ENCODE results near the gene JMJD1C. TPM values are rescaled to one million over a fixed set of nuclear protein-coding genes. Genes with fewer than 3 reads are reported as not detected.

The JMJD1C gene
- total RNA-seq, 1 experiment from 2014 or later: 66.3 TPM

DNA sequence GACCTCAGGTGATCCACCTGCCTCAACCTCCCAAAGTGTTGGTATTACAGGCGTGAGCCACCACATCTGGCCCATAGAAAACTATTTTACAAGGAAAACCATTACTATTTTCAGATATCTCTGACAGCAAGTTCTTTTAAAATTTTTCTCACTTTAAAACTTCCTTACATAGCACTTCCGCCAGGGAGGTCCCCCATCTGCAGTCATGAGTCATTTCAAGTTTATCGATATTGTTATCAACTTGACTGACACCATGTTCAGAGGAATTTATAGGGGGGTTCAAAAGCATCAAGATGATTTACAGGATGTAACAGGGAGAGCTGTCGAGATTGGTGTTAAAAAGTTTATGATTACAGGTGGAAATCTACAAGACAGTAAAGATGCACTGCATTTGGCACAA, 243.8 kb downstream of the JMJD1C start:
- ATAC-seq (no peak), DNase-seq (ENCODE audit: low read depth, low spot score) (no peak)
- ChIA-PET POLR2A (no interaction called here), CTCF (no interaction called here), RAD21 (ENCODE audit: low non-redundant PET in 1 of 2, low total read pairs in 2 of 2, uncharacterized antibody in 2 of 2, unreplicated experiment in 2 of 2) (no interaction called here)
- H3K9me3 ChIP-seq (ENCODE audit: control insufficient read depth in 1 of 2, insufficient read depth in 1 of 2, low read depth in 1 of 2, low read length in 2 of 2): no peaks in the 10 kb centered on the region
- H3K27ac ChIP-seq (ENCODE audit: low read depth, low read length): no peak overlapping the region
- no peak overlapping the region for H3K4me2 ChIP-seq (ENCODE audit: low read length)
- TF ChIP-seq POLR2A (IDR thresholded peaks at IDR 0.05; ENCODE audit: borderline replicate concordance, extremely low read depth, insufficient read depth, insufficient read length) (no peak), RAD21 (IDR thresholded peaks at IDR 0.05; ENCODE audit: low read depth) (no peak), EGR1 (IDR thresholded peaks at IDR 0.05; ENCODE audit: low read depth) (no peak), ZFX (IDR thresholded peaks at IDR 0.05) (no peak), TCF7L2 (IDR thresholded peaks at IDR 0.05; ENCODE audit: borderline replicate concordance, extremely low read depth, insufficient read depth, insufficient read length) (no peak), FOSL1 (IDR thresholded peaks at IDR 0.05; ENCODE audit: low read depth) (no peak)
- TF ChIP-seq, protein P1, sequence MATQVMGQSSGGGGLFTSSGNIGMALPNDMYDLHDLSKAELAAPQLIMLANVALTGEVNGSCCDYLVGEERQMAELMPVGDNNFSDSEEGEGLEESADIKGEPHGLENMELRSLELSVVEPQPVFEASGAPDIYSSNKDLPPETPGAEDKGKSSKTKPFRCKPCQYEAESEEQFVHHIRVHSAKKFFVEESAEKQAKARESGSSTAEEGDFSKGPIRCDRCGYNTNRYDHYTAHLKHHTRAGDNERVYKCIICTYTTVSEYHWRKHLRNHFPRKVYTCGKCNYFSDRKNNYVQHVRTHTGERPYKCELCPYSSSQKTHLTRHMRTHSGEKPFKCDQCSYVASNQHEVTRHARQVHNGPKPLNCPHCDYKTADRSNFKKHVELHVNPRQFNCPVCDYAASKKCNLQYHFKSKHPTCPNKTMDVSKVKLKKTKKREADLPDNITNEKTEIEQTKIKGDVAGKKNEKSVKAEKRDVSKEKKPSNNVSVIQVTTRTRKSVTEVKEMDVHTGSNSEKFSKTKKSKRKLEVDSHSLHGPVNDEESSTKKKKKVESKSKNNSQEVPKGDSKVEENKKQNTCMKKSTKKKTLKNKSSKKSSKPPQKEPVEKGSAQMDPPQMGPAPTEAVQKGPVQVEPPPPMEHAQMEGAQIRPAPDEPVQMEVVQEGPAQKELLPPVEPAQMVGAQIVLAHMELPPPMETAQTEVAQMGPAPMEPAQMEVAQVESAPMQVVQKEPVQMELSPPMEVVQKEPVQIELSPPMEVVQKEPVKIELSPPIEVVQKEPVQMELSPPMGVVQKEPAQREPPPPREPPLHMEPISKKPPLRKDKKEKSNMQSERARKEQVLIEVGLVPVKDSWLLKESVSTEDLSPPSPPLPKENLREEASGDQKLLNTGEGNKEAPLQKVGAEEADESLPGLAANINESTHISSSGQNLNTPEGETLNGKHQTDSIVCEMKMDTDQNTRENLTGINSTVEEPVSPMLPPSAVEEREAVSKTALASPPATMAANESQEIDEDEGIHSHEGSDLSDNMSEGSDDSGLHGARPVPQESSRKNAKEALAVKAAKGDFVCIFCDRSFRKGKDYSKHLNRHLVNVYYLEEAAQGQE (IDR thresholded peaks at IDR 0.05; ENCODE audit: low read depth): no peak
- H3K27me3 ChIP-seq (ENCODE audit: insufficient read depth, low read length): no peaks in the 10 kb centered on the region
- H3K9me2 ChIP-seq (ENCODE audit: insufficient read depth): no peaks in the 10 kb centered on the region
- H3K9ac ChIP-seq (ENCODE audit: low read length): no peak overlapping the region
- intact Hi-C loops (cut with micrococcal nuclease): no loop called here
- no peaks in the 10 kb centered on the region for H4K20me1 ChIP-seq (ENCODE audit: insufficient read depth)
- peaks cover 73% of the 10 kb centered on the region for H3K79me2 ChIP-seq (ENCODE audit: insufficient read depth, low read length)
- H3K4me1 ChIP-seq (ENCODE audit: control insufficient read depth in 1 of 2, insufficient read depth in 2 of 2, low read length in 2 of 2): peaks cover 4 to 7% of the 10 kb centered on the region in 2 experiments; a peak in 3 of 4 replicates
- no peak overlapping the region for H2AFZ ChIP-seq (ENCODE audit: low read depth, low read length, poor library complexity, severe bottlenecking)
- H3K4me3 ChIP-seq (replicated peaks in 1 of 2; ENCODE audit: low read depth in 1 of 2, low read length in 2 of 2): no peak overlapping the region
- no TSS peak for BruUV-seq (replicated peaks)
- no peaks in the 10 kb centered on the region for H3K36me3 ChIP-seq (ENCODE audit: control insufficient read depth in 1 of 2, insufficient read depth in 2 of 2, low read length in 2 of 2)

DNA sequence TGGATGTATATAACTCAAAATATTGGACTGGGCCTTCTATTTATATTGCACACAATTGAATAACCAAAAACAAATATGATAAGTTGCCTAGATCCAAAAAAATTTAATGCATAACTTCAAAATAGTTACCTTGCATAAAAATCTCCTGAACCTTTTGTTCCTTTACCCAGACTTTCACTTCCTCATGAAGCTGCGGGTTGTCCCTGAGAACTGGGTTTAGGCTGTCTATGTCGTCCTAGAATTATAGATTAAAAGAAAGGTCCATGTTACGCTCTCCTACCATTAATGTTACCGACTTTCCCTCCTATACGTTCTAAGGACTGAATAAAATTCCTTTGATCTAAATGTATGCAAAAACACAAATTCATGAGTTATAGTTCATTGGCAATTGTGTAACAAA, 246.0 kb downstream of the JMJD1C start:
- DNase-seq (ENCODE audit: low read depth, low spot score): no peak
- peaks cover 69% of the 10 kb centered on the region for H3K79me2 ChIP-seq (ENCODE audit: insufficient read depth, low read length)
- H3K9me2 ChIP-seq (ENCODE audit: insufficient read depth): no peaks in the 10 kb centered on the region
- no peaks in the 10 kb centered on the region for H3K27me3 ChIP-seq (ENCODE audit: insufficient read depth, low read length)
- intact Hi-C loops (cut with micrococcal nuclease): no loop called here
- no peak overlapping the region for H3K27ac ChIP-seq (ENCODE audit: low read depth, low read length)
- ChIA-PET RAD21 (ENCODE audit: low non-redundant PET in 1 of 2, low total read pairs in 2 of 2, uncharacterized antibody in 2 of 2, unreplicated experiment in 2 of 2) (no interaction called here), CTCF (interaction anchor here (1.5 kb wide), 1 partner anchor 25 kb away, joined by 3 read pairs; no protein-coding TSS in a partner anchor), POLR2A (no interaction called here)
- no peak overlapping the region for H3K9ac ChIP-seq (ENCODE audit: low read length)
- TF ChIP-seq, protein P2, sequence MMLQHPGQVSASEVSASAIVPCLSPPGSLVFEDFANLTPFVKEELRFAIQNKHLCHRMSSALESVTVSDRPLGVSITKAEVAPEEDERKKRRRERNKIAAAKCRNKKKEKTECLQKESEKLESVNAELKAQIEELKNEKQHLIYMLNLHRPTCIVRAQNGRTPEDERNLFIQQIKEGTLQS (IDR thresholded peaks at IDR 0.05): no peak
- no TSS peak for BruUV-seq (replicated peaks)
- H3K4me2 ChIP-seq (ENCODE audit: low read length): no peak overlapping the region
- 0 out of 4 replicates have a peak, but pooled peaks cover 0 to 4% of the 10 kb centered on the region in 2 experiments for H3K4me1 ChIP-seq (ENCODE audit: control insufficient read depth in 1 of 2, insufficient read depth in 2 of 2, low read length in 2 of 2)
- peaks cover 3 to 6% of the 10 kb centered on the region in 2 experiments; a peak in 3 of 4 replicates for H3K36me3 ChIP-seq (ENCODE audit: control insufficient read depth in 1 of 2, insufficient read depth in 2 of 2, low read length in 2 of 2)
- H4K20me1 ChIP-seq (ENCODE audit: insufficient read depth): no peaks in the 10 kb centered on the region
- no peak for ATAC-seq
- H2AFZ ChIP-seq (ENCODE audit: low read depth, low read length, poor library complexity, severe bottlenecking): no peak overlapping the region
- H3K4me3 ChIP-seq (replicated peaks in 1 of 2; ENCODE audit: low read depth in 1 of 2, low read length in 2 of 2): no peak overlapping the region
- no peaks in the 10 kb centered on the region for H3K9me3 ChIP-seq (ENCODE audit: control insufficient read depth in 1 of 2, insufficient read depth in 1 of 2, low read depth in 1 of 2, low read length in 2 of 2)

Measured in HCT116 (cell line).